WERI-Rb-1 (cell line): Measurements from ENCODE around the gene SPINK2.

Experiments
- DNase-seq: peaks from one replicate; pipeline ENCODE4 v3.0.0-alpha.2; 2020
- H3K27ac ChIP-seq: fragments of 250-450 bp; sonication (Bioruptor Pico); 2 replicates; pipeline ENCODE4 v1.5.1; 2020; ENCODE audit warnings: mild to moderate bottlenecking, moderate library complexity
- H3K27me3 ChIP-seq: fragments of 250-450 bp; sonication (Bioruptor Pico); 2 replicates; pipeline ENCODE4 v1.5.1; 2021; ENCODE audit warnings: mild to moderate bottlenecking, low read depth, moderate library complexity; ENCODE audit not compliant: insufficient read depth, severe bottlenecking
- H3K36me3 ChIP-seq: fragments of 250-450 bp; sonication (Bioruptor Pico); 2 replicates; pipeline ENCODE4 v1.5.1; 2020; ENCODE audit warnings: mild to moderate bottlenecking, moderate library complexity
- H3K4me3 ChIP-seq: 2 replicates; pipeline ENCODE4 v1.5.1; 2011; ENCODE audit warnings: low read depth, mild to moderate bottlenecking, control low read depth, low read length
- H3K9me3 ChIP-seq: fragments of 250-450 bp; sonication (Bioruptor Pico); 2 replicates; pipeline ENCODE4 v1.5.1; 2021; ENCODE audit warnings: mild to moderate bottlenecking, moderate library complexity; ENCODE audit not compliant: severe bottlenecking
- CTCF ChIP-seq: IDR thresholded peaks from 2 replicates; pipeline ENCODE4 v1.5.1; 2011; ENCODE audit warnings: low read depth, mild to moderate bottlenecking, control low read depth, inconsistent platforms, low read length

Gene SPINK2

GRCh38 chr4:56768316-56768715 is 53.2 kb downstream of the SPINK2 start:
- Histone ChIP-seq H3K36me3 (no peaks in the 10 kb centered on the region), H3K27me3 (no peaks in the 10 kb centered on the region), H3K4me3 (no peak overlapping the region), H3K9me3 (no peaks in the 10 kb centered on the region), H3K27ac (no peak overlapping the region)
- no peak for TF ChIP-seq CTCF
- no peak for DNase-seq

GRCh38 chr4:56767567-56767966 is 53.9 kb downstream of the SPINK2 start:
- no peaks in the 10 kb centered on the region for H3K36me3 ChIP-seq
- H3K4me3 ChIP-seq = no peak overlapping the region
- H3K27ac ChIP-seq = no peak overlapping the region
- H3K9me3 ChIP-seq = no peaks in the 10 kb centered on the region
- no peak for DNase-seq
- H3K27me3 ChIP-seq = no peaks in the 10 kb centered on the region
- TF ChIP-seq CTCF = no peak

- Histone ChIP-seq H3K9me3 (no peaks in the 10 kb centered on the region), H3K4me3 (no peak overlapping the region), H3K36me3 (no peaks in the 10 kb centered on the region), H3K27me3 (no peaks in the 10 kb centered on the region), H3K27ac (peak overlapping the region; percentile 58)
- no peak for TF ChIP-seq CTCF
- peak; percentile 48 for DNase-seq
Measured at GRCh38 chr4:56764775-56765174, 56.7 kb downstream of the SPINK2 start.

GRCh38 chr4:56764223-56764622 is 57.3 kb downstream of the SPINK2 start:
- Histone ChIP-seq H3K27me3 (no peaks in the 10 kb centered on the region), H3K9me3 (no peaks in the 10 kb centered on the region), H3K4me3 (no peak overlapping the region), H3K27ac (no peak overlapping the region), H3K36me3 (no peaks in the 10 kb centered on the region)
- no peak for DNase-seq
- TF ChIP-seq CTCF = no peak

- no peak for DNase-seq
- H3K27ac ChIP-seq = no peak overlapping the region
- no peak for TF ChIP-seq CTCF
- H3K4me3 ChIP-seq = no peak overlapping the region
- no peaks in the 10 kb centered on the region for H3K9me3 ChIP-seq
- H3K36me3 ChIP-seq = no peaks in the 10 kb centered on the region
- no peaks in the 10 kb centered on the region for H3K27me3 ChIP-seq
Measured at GRCh38 chr4:56762484-56763250, 58.8 kb downstream of the SPINK2 start.

GRCh38 chr4:56760183-56760582 is 61.3 kb downstream of the SPINK2 start:
- no peaks in the 10 kb centered on the region for H3K27me3 ChIP-seq
- DNase-seq = no peak
- no peaks in the 10 kb centered on the region for H3K36me3 ChIP-seq
- H3K9me3 ChIP-seq = peaks cover 2% of the 10 kb centered on the region
- no peak overlapping the region for H3K27ac ChIP-seq
- no peak for TF ChIP-seq CTCF
- H3K4me3 ChIP-seq = no peak overlapping the region
